HAP-1 (cell line): ENCODE data around the gene FOLR1.

Experiments
- DNase-seq, 2 experiments: peaks; one replicate each; pipeline ENCODE4 v3.0.0-alpha.2; 2016 to 2020; ENCODE audit warnings: low spot score in 2 of 2
- H3K27me3 ChIP-seq: fragments of 250-450 bp; sonication (Bioruptor Pico); 2 replicates; pipeline ENCODE4 v1.5.1; 2020; ENCODE audit warnings: low read depth, mild to moderate bottlenecking, moderate library complexity
- H3K36me3 ChIP-seq: fragments of 250-450 bp; sonication (Bioruptor Pico); replicated peaks from 2 replicates; pipeline ENCODE4 v1.5.1; 2020; ENCODE audit warnings: mild to moderate bottlenecking
- H3K4me1 ChIP-seq: fragments of 250-450 bp; sonication (Bioruptor Pico); 2 replicates; pipeline ENCODE4 v1.5.1; 2020; ENCODE audit warnings: mild to moderate bottlenecking
- H3K4me3 ChIP-seq: fragments of 250-450 bp; sonication (Bioruptor Pico); 2 replicates; pipeline ENCODE4 v1.5.1; 2020; ENCODE audit warnings: mild to moderate bottlenecking, moderate library complexity
- H3K9me3 ChIP-seq: fragments of 250-450 bp; sonication (Bioruptor Pico); 2 replicates; pipeline ENCODE4 v1.5.1; 2020; ENCODE audit warnings: mild to moderate bottlenecking, moderate library complexity
- in situ Hi-C: fragments of 300-500 bp; cut with MboI; formaldehyde crosslinking; loops from 3 replicates; pipeline ENCODE4 v1.14.3; 2020; ENCODE audit warnings: low sequenced_read_pairs, inconsistent platforms, mixed read lengths

FOLR1 gene

DNA sequence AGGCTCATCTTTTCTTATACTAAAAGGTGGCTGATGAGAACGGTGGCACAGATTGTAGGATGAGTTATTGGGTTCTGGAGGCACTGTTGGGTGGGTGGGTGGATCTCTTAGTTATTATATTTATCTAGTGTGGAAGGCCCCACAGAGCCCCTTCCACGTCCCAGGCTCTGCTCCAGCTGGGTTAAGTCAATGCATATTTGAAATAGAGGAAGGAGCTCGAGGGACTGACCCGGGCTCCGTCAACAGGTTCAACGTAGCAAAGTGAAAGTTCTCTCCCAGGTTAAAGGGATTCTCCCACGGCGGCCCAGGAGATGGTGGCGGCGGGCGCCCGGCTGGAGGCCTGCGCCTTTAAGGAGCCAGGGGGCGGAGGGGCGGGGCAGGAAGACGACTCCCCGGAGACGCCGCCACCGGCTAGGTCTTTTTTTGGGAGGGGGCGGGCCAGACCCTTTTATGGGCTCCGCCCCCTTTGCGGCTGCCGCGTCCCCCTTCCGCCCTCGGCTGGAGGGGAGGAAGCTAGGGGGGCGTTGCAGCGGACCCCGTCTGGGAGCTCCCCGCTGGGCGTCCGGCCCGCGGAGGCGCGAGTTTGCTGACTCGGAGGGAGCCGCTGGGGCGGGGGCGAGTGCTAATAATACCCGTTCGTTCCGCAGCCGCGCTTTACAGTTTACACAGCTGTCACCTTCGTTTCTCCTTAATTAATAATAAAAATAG lies 31.1 kb downstream of the FOLR1 start:
- DNase-seq = peak; percentile 95 to 97
- Histone ChIP-seq H3K9me3 (no peaks in the 10 kb centered on the region), H3K4me3 (peak overlapping the region; percentile 69), H3K27me3 (peaks cover 2% of the 10 kb centered on the region; the same call in 1 of the 2 replicates), H3K36me3 (peaks cover 15% of the 10 kb centered on the region), H3K4me1 (peaks cover 6% of the 10 kb centered on the region)
- in situ Hi-C loops = no loop called here

GRCh38 chr11:72223615-72224563 lies 31.9 kb downstream of the FOLR1 start:
- in situ Hi-C loops = no loop called here
- Histone ChIP-seq H3K4me1 (peaks cover 6% of the 10 kb centered on the region), H3K27me3 (peaks cover under 1% of the 10 kb centered on the region; the same call in 1 of the 2 replicates), H3K36me3 (peaks cover 23% of the 10 kb centered on the region), H3K9me3 (no peaks in the 10 kb centered on the region), H3K4me3 (peak overlapping the region; percentile 69)
- DNase-seq = peak; percentile 44 to 81

DNA sequence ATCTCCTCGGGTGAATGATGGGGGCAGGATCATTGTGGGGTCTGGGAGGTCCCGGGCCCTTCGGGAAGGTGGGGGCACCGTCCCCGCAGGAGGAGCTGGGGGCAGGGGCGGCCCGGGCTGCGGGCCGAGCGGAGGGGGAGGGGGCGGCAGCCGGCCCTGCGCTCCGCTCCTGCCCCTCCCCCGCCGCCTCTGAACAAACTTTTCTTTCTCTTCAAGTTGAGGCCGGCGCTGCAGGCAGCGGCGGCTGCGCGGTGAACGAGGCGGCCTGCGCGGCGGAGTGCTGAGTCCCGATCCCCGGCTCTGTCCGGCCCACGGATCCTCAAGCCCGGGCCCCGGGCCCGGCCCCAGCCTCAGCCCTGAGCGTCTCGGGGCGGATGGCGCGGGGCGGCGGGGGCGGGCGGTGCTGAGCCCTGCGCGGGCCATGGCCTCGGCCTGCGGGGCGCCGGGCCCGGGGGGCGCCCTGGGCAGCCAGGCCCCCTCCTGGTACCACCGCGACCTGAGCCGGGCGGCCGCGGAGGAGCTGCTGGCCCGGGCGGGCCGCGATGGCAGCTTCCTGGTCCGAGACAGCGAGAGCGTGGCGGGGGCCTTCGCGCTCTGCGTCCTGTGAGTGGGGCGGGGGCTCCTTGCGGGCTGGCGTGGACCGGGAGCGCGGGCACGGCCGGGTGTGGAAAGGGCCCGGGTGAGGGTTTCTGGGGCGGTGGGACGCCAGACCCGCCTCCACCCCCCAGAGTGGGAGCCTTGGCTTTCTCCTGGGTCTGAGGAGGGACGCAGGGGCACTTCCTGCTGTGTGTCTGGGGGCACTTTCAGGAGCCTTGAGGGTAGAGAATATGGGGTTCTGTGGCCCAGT lies 32.8 kb downstream of the FOLR1 start, which contains the start of gene INPPL1:
Gene INPPL1 (plus strand): TSS at position 204 of the 847 bp plus-strand sequence. CDS start 218 bp downstream, at position 422.
- Histone ChIP-seq H3K36me3 (peaks cover 32% of the 10 kb centered on the region), H3K27me3 (no peaks in the 10 kb centered on the region), H3K4me3 (peak within 1 kb of the TSS; percentile 69), H3K4me1 (peaks cover 6% of the 10 kb centered on the region), H3K9me3 (no peaks in the 10 kb centered on the region)
- DNase-seq = peak; percentile 12 to 77
- in situ Hi-C loops = no loop called here

DNA sequence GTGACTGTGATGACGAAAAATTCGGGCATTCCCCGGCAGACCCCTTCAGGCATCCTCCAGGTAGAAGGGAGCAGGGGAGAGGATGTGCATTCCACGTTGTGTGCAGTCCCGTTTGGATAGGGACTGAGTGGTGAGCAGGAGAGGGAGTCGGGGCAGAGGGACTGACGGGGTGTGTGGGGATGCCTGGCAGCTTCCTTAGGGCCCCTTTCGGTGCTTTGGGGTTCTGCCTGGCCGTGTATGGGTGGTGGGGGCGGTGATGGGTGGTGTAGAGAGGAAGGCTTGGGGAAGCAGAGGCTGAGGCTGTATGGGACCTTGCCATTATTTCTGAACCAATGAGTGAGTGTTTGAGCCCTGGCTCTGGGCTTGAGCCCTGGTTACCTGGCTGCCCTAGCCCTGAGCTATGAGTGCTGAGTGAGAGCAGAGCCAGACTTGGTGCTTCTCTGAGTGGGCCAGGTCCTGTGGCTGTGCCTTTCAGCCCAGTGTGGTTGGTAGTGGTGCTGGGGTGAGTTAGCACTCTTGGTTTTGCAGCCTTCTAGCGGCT lies 33.5 kb downstream of the FOLR1 start:
- Histone ChIP-seq H3K4me3 (peak overlapping the region; percentile 69), H3K4me1 (peaks cover 6% of the 10 kb centered on the region), H3K36me3 (peaks cover 39% of the 10 kb centered on the region), H3K27me3 (no peaks in the 10 kb centered on the region), H3K9me3 (no peaks in the 10 kb centered on the region)
- DNase-seq = no peak
- in situ Hi-C loops = no loop called here

GRCh38 chr11:72226701-72227100 lies 34.8 kb downstream of the FOLR1 start:
- in situ Hi-C loops = no loop called here
- no peaks in the 10 kb centered on the region for H3K9me3 ChIP-seq
- peaks cover 6% of the 10 kb centered on the region for H3K4me1 ChIP-seq
- no peak for DNase-seq
- H3K27me3 ChIP-seq = no peaks in the 10 kb centered on the region
- H3K4me3 ChIP-seq = no peak overlapping the region
- peaks cover 51% of the 10 kb centered on the region for H3K36me3 ChIP-seq

DNA sequence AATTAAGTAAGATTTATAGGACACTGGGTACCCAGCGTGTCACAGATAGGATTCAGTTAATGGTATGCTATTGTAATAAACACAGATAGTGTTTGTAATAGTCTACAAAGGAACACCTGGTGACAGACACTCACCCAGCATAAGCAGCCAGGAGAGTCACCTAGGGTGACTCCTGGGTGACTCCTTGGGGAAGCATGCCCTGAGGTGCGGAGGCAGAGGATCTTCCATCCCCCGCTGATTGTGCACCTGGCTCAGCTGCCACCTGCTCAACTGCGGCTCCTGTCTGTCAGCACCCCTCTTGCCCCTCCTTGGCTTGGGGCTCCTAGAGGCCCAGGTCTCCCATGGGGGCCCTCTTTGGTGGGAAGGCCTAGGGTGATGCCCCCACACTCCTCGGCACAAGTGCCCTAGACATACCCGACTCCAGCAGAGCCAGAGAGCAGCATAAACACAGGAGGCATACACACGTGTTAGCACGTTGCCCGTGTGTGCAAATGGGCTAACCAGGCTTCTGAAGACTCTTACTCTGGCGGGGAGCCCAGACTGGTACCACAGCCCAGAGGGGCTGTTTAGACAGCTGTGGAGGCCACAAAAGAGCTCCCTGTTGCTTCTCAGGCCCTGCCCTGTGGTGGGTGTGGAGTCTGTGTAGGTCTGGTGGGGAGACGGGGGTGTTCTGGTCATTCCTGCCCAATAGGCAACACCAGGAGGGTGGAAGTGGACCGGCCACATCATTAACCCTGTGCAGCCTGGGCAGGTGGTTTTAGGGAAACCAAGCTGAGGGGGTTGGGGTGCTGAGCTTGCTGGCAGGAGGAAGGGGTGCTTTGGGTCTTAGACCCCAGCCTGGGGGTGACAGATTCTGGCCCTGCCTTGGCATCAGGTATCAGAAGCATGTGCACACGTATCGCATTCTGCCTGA lies 35.6 kb downstream of the FOLR1 start:
- H3K4me1 ChIP-seq = peaks cover 2% of the 10 kb centered on the region
- H3K36me3 ChIP-seq = peaks cover 60% of the 10 kb centered on the region
- in situ Hi-C loops = no loop called here
- H3K27me3 ChIP-seq = no peaks in the 10 kb centered on the region
- no peaks in the 10 kb centered on the region for H3K9me3 ChIP-seq
- H3K4me3 ChIP-seq = no peak overlapping the region
- DNase-seq = no peak

- Histone ChIP-seq H3K36me3 (peaks cover 68% of the 10 kb centered on the region), H3K27me3 (no peaks in the 10 kb centered on the region), H3K4me3 (no peak overlapping the region), H3K4me1 (no peaks in the 10 kb centered on the region), H3K9me3 (no peaks in the 10 kb centered on the region)
- DNase-seq = no peak
- in situ Hi-C loops = no loop called here
Measured at GRCh38 chr11:72228229-72228843, 36.4 kb downstream of the FOLR1 start.

DNA sequence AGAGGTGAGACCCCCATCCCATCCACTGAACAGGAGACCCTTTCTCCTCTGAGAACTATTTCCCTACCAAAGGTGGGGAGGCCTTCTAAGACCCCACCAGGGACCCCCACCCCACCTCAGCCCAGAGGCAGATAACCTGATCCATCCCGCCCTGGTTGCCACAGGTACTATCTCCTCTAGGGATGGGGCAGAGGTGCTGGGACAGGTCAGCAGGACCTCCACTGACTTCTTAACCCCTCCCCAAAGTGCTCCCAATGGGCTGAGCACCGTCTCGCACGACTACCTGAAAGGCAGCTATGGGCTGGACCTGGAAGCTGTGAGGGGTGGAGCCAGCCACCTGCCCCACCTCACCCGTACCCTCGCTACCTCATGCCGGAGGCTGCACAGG lies 36.9 kb downstream of the FOLR1 start:
- no peak overlapping the region for H3K4me3 ChIP-seq
- no peaks in the 10 kb centered on the region for H3K4me1 ChIP-seq
- no peak for DNase-seq
- peaks cover 72% of the 10 kb centered on the region for H3K36me3 ChIP-seq
- no peaks in the 10 kb centered on the region for H3K9me3 ChIP-seq
- in situ Hi-C loops = no loop called here
- no peaks in the 10 kb centered on the region for H3K27me3 ChIP-seq

- no peak for DNase-seq
- in situ Hi-C loops = no loop called here
Measured at GRCh38 chr11:72229336-72229924, 37.5 kb downstream of the FOLR1 start.

GRCh38 chr11:72229925-72230763 lies 38.2 kb downstream of the FOLR1 start:
- DNase-seq = no peak
- no peaks in the 10 kb centered on the region for H3K4me1 ChIP-seq
- in situ Hi-C loops = no loop called here
- H3K27me3 ChIP-seq = no peaks in the 10 kb centered on the region
- H3K4me3 ChIP-seq = no peak overlapping the region
- peaks cover 85% of the 10 kb centered on the region for H3K36me3 ChIP-seq
- no peaks in the 10 kb centered on the region for H3K9me3 ChIP-seq

More at GRCh38 chr11:72229336-72229924, 37.5 kb downstream of the FOLR1 start:
- Histone ChIP-seq H3K36me3 (peaks cover 78% of the 10 kb centered on the region), H3K9me3 (no peaks in the 10 kb centered on the region), H3K4me1 (no peaks in the 10 kb centered on the region), H3K27me3 (no peaks in the 10 kb centered on the region), H3K4me3 (no peak overlapping the region)

GRCh38 chr11:72230764-72231365 lies 38.9 kb downstream of the FOLR1 start:
- H3K4me1 ChIP-seq = no peaks in the 10 kb centered on the region
- no peak for DNase-seq
- in situ Hi-C loops = no loop called here
- no peaks in the 10 kb centered on the region for H3K9me3 ChIP-seq
- H3K4me3 ChIP-seq = no peak overlapping the region
- peaks cover 89% of the 10 kb centered on the region for H3K36me3 ChIP-seq
- H3K27me3 ChIP-seq = no peaks in the 10 kb centered on the region
